ENCODE data around the gene TMEM272.

DNA sequence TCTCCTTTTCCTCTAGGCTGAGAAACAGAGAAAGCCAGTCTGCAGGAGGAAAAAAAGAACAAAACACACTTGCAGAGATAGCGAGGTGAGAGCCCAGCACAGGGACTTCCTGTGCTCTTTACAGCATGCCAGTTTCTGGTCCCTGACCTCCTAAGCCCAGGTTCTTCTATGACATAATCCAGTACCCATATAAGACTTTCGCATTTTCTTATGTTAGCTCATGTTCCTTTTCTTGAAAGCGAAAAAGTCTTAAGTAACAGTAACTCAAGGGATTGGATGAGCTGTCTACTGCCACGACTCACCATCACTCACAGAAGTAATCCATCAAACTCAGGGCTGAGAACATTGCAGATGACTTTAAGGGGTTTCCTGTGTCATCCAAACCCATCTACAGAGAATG is 34.2 kb upstream of the TMEM272 start:
- TF ChIP-seq CTCF (IDR thresholded peaks at IDR 0.05) (no peak), POLR2A (IDR thresholded peaks at IDR 0.05) (no peak)

Measured in Peyer's patch (tissue), 4 donors.